COLO668 (cell line): ENCODE measurements around the gene SCGB1A1.

Source experiments
- DNase-seq: peaks from one replicate; lab custom pipeline; 2025; ENCODE audit not compliant: unreplicated experiment; lab: John Stamatoyannopoulos, UW

SCGB1A1 gene

GRCh38 chr11:62420882-62421281 lies 2.0 kb downstream of the SCGB1A1 start:
- no peak for DNase-seq

- DNase-seq, result no peak
Observed at GRCh38 chr11:62421996-62422395, 3.2 kb downstream of the SCGB1A1 start.

- DNase-seq, result no peak
Observed at GRCh38 chr11:62423012-62423411, 4.2 kb downstream of the SCGB1A1 start.

GRCh38 chr11:62427630-62428233 lies 8.9 kb downstream of the SCGB1A1 start:
- no peak for DNase-seq

- DNase-seq, result no peak
Observed at GRCh38 chr11:62428871-62429560, 10.2 kb downstream of the SCGB1A1 start.

GRCh38 chr11:62430425-62430824 lies 11.6 kb downstream of the SCGB1A1 start:
- DNase-seq, result no peak

- DNase-seq, result no peak
Observed at GRCh38 chr11:62431171-62431901, 12.5 kb downstream of the SCGB1A1 start.

GRCh38 chr11:62432695-62433094 lies 13.9 kb downstream of the SCGB1A1 start:
- no peak for DNase-seq

GRCh38 chr11:62433141-62433903 lies 14.5 kb downstream of the SCGB1A1 start:
- DNase-seq, result no peak

GRCh38 chr11:62433904-62434276 lies 15.1 kb downstream of the SCGB1A1 start:
- no peak for DNase-seq

- no peak for DNase-seq
Observed at GRCh38 chr11:62435846-62436660, 17.2 kb downstream of the SCGB1A1 start.

- no peak for DNase-seq
Observed at GRCh38 chr11:62437616-62438015, 18.8 kb downstream of the SCGB1A1 start.

- DNase-seq, result no peak
Observed at GRCh38 chr11:62438641-62439040, 19.8 kb downstream of the SCGB1A1 start.

GRCh38 chr11:62439785-62440602 lies 21.2 kb downstream of the SCGB1A1 start:
- no peak for DNase-seq

GRCh38 chr11:62443390-62444235 lies 24.8 kb downstream of the SCGB1A1 start:
- DNase-seq, result no peak

GRCh38 chr11:62444236-62444833 lies 25.5 kb downstream of the SCGB1A1 start:
- DNase-seq, result peak; percentile 69

- peak; percentile 29 for DNase-seq
Observed at GRCh38 chr11:62444835-62445234, 26.0 kb downstream of the SCGB1A1 start.

- no peak for DNase-seq
Observed at GRCh38 chr11:62445314-62445740, 26.5 kb downstream of the SCGB1A1 start.
